ENCODE measurements around the gene TAF11L6.

DNA sequence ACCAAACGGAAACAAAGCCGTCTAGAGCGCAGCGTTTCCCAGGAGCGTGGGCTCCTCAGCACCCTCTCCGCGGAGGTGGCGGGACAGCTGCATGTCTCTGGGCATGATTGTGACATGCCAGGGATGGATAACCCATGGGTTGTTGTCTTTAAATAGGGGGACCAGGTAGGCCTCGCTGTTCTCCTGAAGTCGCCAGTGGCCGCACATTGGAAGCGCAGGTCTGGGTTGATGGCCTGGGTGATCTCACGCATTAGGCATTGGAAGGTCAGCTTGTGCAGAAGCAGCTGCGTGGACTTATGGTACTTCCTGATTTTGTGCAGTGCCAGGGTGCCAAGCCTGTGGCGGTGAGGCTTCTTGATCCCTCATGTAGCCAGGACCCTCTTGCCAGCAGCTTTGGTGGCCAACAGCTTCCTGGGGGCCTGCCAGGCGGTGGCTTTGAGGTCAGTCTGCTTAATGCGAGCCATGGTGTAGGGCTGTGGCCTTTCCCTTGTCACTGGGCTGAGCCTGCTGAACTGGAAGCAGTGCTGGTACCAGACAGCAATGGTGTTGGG lies 16.6 kb upstream of the TAF11L6 start:
- TF ChIP-seq, protein P1, sequence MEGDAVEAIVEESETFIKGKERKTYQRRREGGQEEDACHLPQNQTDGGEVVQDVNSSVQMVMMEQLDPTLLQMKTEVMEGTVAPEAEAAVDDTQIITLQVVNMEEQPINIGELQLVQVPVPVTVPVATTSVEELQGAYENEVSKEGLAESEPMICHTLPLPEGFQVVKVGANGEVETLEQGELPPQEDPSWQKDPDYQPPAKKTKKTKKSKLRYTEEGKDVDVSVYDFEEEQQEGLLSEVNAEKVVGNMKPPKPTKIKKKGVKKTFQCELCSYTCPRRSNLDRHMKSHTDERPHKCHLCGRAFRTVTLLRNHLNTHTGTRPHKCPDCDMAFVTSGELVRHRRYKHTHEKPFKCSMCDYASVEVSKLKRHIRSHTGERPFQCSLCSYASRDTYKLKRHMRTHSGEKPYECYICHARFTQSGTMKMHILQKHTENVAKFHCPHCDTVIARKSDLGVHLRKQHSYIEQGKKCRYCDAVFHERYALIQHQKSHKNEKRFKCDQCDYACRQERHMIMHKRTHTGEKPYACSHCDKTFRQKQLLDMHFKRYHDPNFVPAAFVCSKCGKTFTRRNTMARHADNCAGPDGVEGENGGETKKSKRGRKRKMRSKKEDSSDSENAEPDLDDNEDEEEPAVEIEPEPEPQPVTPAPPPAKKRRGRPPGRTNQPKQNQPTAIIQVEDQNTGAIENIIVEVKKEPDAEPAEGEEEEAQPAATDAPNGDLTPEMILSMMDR (IDR thresholded peaks at IDR 0.05): no peak
- TF ChIP-seq POLR2A (IDR thresholded peaks at IDR 0.05): no peak

Measured in testis (tissue), 2 donors.